GM11168 (cell line): ENCODE measurements around the gene CHDH.

ENCODE experiments used
- in situ Hi-C: fragments of 300-500 bp; cut with MboI; formaldehyde crosslinking; loops from one replicate; pipeline ENCODE4 v1.12.0; 2022; ENCODE audit warnings: low sequenced_read_pairs; ENCODE audit not compliant: unreplicated experiment

CHDH gene

GRCh38 chr3:53812434-53812833 is 33.8 kb downstream of the CHDH start:
- in situ Hi-C loops: no loop called here

- in situ Hi-C loops: no loop called here
Observed at GRCh38 chr3:53811143-53811927, 34.9 kb downstream of the CHDH start.

GRCh38 chr3:53809764-53810400 is 36.3 kb downstream of the CHDH start:
- in situ Hi-C loops: no loop called here

- in situ Hi-C loops: no loop called here
Observed at GRCh38 chr3:53809267-53809666, 37.0 kb downstream of the CHDH start.

- in situ Hi-C loops: no loop called here
Observed at GRCh38 chr3:53808496-53808895, 37.7 kb downstream of the CHDH start.

GRCh38 chr3:53807117-53807810 is 39.0 kb downstream of the CHDH start:
- in situ Hi-C loops: no loop called here

- in situ Hi-C loops: no loop called here
Observed at GRCh38 chr3:53806182-53807116, 39.8 kb downstream of the CHDH start.

- in situ Hi-C loops: no loop called here
Observed at GRCh38 chr3:53805463-53806159, 40.6 kb downstream of the CHDH start.

- in situ Hi-C loops: no loop called here
Observed at GRCh38 chr3:53804697-53805462, 41.3 kb downstream of the CHDH start.

- in situ Hi-C loops: no loop called here
Observed at GRCh38 chr3:53803816-53804695, 42.2 kb downstream of the CHDH start.

- in situ Hi-C loops: no loop called here
Observed at GRCh38 chr3:53803124-53803815, 42.9 kb downstream of the CHDH start.

GRCh38 chr3:53802256-53802880 is 43.9 kb downstream of the CHDH start:
- in situ Hi-C loops: no loop called here

- in situ Hi-C loops: no loop called here
Observed at GRCh38 chr3:53801319-53801718, 44.9 kb downstream of the CHDH start.

- in situ Hi-C loops: no loop called here
Observed at GRCh38 chr3:53800041-53800906, 45.9 kb downstream of the CHDH start.

GRCh38 chr3:53799338-53799865 is 46.8 kb downstream of the CHDH start:
- in situ Hi-C loops: no loop called here

GRCh38 chr3:53798144-53798543 is 48.1 kb downstream of the CHDH start:
- in situ Hi-C loops: no loop called here
